NK-92 treated with Interleukin-12 subunit alpha and Interleukin-12 subunit beta, amount 100 ng/mL, for 24 hours (cell line): ENCODE results near the gene AMN1.
A peak's percentile ranks its signal among the peaks of the same experiment; 100 is the strongest.
"Not testable (repeated sequence)": the region's sequence is repeated elsewhere in the genome, so short reads cannot be mapped to it uniquely, and the experiment has no call there.

Experiments
- DNase-seq: peaks from one replicate; lab custom pipeline; 2025; lab: John Stamatoyannopoulos, UW

Gene AMN1

GRCh38 chr12:31728917-31729640 lies at the start of gene AMN1:
TSS of gene AMN1 (minus strand) at chr12:31729021. CDS start at chr12:31729008, 13 bp downstream.
- DNase-seq: peak; percentile 96

- DNase-seq: no peak
Measured at GRCh38 chr12:31773867-31774266, 45.0 kb upstream of the AMN1 start.

- no peak for DNase-seq
Measured at GRCh38 chr12:31773223-31773750, 44.5 kb upstream of the AMN1 start.

- no peak for DNase-seq
Measured at GRCh38 chr12:31772685-31773222, 43.9 kb upstream of the AMN1 start.

GRCh38 chr12:31772186-31772585 lies 43.4 kb upstream of the AMN1 start:
- no peak for DNase-seq

- DNase-seq: no peak
Measured at GRCh38 chr12:31768046-31768445, 39.2 kb upstream of the AMN1 start.

- DNase-seq: no peak
Measured at GRCh38 chr12:31765931-31766330, 37.1 kb upstream of the AMN1 start.

GRCh38 chr12:31759632-31760459 lies 31.0 kb upstream of the AMN1 start:
- DNase-seq: no peak

GRCh38 chr12:31758297-31758696 lies 29.5 kb upstream of the AMN1 start:
- not testable (repeated sequence) for DNase-seq

GRCh38 chr12:31756977-31757420 lies 28.2 kb upstream of the AMN1 start:
- no peak for DNase-seq

- DNase-seq: peak; percentile 10
Measured at GRCh38 chr12:31752450-31752849, 23.6 kb upstream of the AMN1 start.

- DNase-seq: no peak
Measured at GRCh38 chr12:31751085-31751484, 22.3 kb upstream of the AMN1 start.

GRCh38 chr12:31750747-31751039 lies 21.9 kb upstream of the AMN1 start:
- no peak for DNase-seq

- DNase-seq: peak; percentile 65
Measured at GRCh38 chr12:31749024-31749704, 20.3 kb upstream of the AMN1 start.

- DNase-seq: no peak
Measured at GRCh38 chr12:31745242-31745641, 16.4 kb upstream of the AMN1 start.

GRCh38 chr12:31744363-31744762 lies 15.5 kb upstream of the AMN1 start:
- not testable (repeated sequence) for DNase-seq

- no peak for DNase-seq
Measured at GRCh38 chr12:31742891-31743290, 14.1 kb upstream of the AMN1 start.

- DNase-seq: no peak
Measured at GRCh38 chr12:31740628-31741027, 11.8 kb upstream of the AMN1 start.

GRCh38 chr12:31737763-31738162 lies 8.9 kb upstream of the AMN1 start:
- DNase-seq: no peak

- no peak for DNase-seq
Measured at GRCh38 chr12:31737345-31737744, 8.5 kb upstream of the AMN1 start.

GRCh38 chr12:31736472-31736871 lies 7.7 kb upstream of the AMN1 start:
- peak; percentile 14 for DNase-seq
